Stomach (tissue), 9 donors: ENCODE data around the gene PLPPR2. TPM values are rescaled to one million over a fixed set of nuclear protein-coding genes. Genes with fewer than 3 reads are reported as not detected.

Experiments used
- DNase-seq, 2 donors: peaks; one replicate each; pipeline versions ENCODE4 v3.0.0 to v3.0.0-alpha.2; 2013 to 2019
- H3K27ac ChIP-seq, 5 donors: fragments of 200-600 bp in 4 of 5; sonication (generic) in 4 of 5; one replicate each; pipeline ENCODE4 v1.5.1; 2013 to 2019; ENCODE audit warnings: mild to moderate bottlenecking in 1 of 5, moderate library complexity in 1 of 5
- H3K27me3 ChIP-seq, 3 donors: fragments of 200-600 bp; sonication (generic); one replicate each; pipeline ENCODE4 v1.5.1; 2017 to 2019; ENCODE audit warnings: mixed run types in 1 of 3
- H3K36me3 ChIP-seq, 4 donors: fragments of 200-600 bp; sonication (generic); 1 replicate in 3 of 4; 2 replicates in 1 of 4; pipeline ENCODE4 v1.5.1; 2016 to 2019
- H3K4me1 ChIP-seq, 4 donors: fragments of 200-600 bp; sonication (generic); one replicate each; pipeline ENCODE4 v1.5.1; 2016 to 2019
- H3K4me3 ChIP-seq, 4 donors: fragments of 200-600 bp; sonication (generic) in 3 of 4; one replicate each; pipeline ENCODE4 v1.5.1; 2016 to 2019; ENCODE audit warnings: mild to moderate bottlenecking in 1 of 4
- H3K9me3 ChIP-seq, 4 donors: fragments of 200-600 bp; sonication (generic); one replicate each; pipeline ENCODE4 v1.5.1; 2016 to 2019
- EP300 ChIP-seq: sonication (generic); formaldehyde crosslinking; IDR thresholded peaks from one replicate; pipeline ENCODE4 v1.6.1; 2017; ENCODE audit warnings: antibody characterized with exemption
- POLR2A ChIP-seq, 4 donors: fragments of 450-650 bp; IDR thresholded peaks; one replicate each; pipeline ENCODE4 v1.6.1; 2016; ENCODE audit warnings: antibody characterized with exemption in 4 of 4, control low read depth in 2 of 4, mild to moderate bottlenecking in 1 of 4, moderate library complexity in 1 of 4
- POLR2AphosphoS5 ChIP-seq, 3 donors: sonication (generic); formaldehyde crosslinking; IDR thresholded peaks; one replicate each; pipeline ENCODE4 v1.6.1; 2016; ENCODE audit warnings: antibody characterized with exemption in 3 of 3
- WGBS, 5 donors: extraction: QIAGEN DNeasy Blood & Tissue Kit in 3 of 5; methylation state at CpG; one replicate each; pipeline versions ENCODE4 v1.1.5 to v1.1.7; 2013 to 2018; 5-methylcytosine and 5-hydroxymethylcytosine counted together
- intact Hi-C: fragments of 100-400 bp; cut with DNase I; formaldehyde crosslinking; loops from one replicate; pipeline ENCODE4 v1.15.1; 2023; ENCODE audit warnings: low total_unique reads
- polyA plus RNA-seq, 3 donors: library from polyadenylated mRNA; stranded (reverse); fragments of 200-250 nt; gene quantifications; one replicate each; pipeline ENCODE4 v1.2.3, GENCODE V29; 2013
- total RNA-seq, 5 donors: library from RNA; depleted of rRNA; stranded (reverse); fragments of >200 nt; gene quantifications; one replicate each; pipeline versions ENCODE4 v1.1.0 to v1.2.3, GENCODE V29; 2014 to 2016
- TF ChIP-seq, protein P1 (sequence below), 7 experiments: fragments of 450-650 bp in 4 of 7; fragments of 200-600 bp in 3 of 7; sonication (generic) in 3 of 7; IDR thresholded peaks; one replicate each; pipeline ENCODE4 v1.5.1; 2016 to 2019; ENCODE audit warnings: antibody characterized with exemption in 7 of 7, control low read depth in 2 of 7, mild to moderate bottlenecking in 1 of 7
- donor health status: healthy with polysubstance abuse.
- donor health status: Bipolar disorder and iron deficiency.
- donor health status: healthy.

Gene PLPPR2
- total and polyA plus RNA-seq, 8 donors, result 6.1 to 364 (median 9.8) TPM

DNA sequence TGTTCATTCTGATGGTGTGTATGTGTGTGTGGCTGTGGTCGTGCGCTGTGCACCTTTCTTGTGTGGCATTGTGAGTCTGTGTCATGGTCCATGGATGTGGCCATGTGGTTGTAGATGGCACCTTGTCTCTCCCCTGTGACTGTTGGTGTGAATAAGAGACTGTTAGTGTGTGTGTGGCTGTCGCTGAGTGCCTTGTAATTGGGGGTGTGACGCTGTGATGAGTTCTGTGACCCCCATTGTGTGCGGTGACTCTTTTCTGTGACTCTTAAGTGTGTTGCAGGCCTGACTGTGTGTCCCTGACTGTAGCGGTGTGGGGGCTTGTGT is 804 bp downstream of the PLPPR2 start:
- no peak for TF ChIP-seq POLR2A (IDR thresholded peaks at IDR 0.05)
- no peak for TF ChIP-seq POLR2AphosphoS5 (IDR thresholded peaks at IDR 0.05)
- TF ChIP-seq, protein P1, sequence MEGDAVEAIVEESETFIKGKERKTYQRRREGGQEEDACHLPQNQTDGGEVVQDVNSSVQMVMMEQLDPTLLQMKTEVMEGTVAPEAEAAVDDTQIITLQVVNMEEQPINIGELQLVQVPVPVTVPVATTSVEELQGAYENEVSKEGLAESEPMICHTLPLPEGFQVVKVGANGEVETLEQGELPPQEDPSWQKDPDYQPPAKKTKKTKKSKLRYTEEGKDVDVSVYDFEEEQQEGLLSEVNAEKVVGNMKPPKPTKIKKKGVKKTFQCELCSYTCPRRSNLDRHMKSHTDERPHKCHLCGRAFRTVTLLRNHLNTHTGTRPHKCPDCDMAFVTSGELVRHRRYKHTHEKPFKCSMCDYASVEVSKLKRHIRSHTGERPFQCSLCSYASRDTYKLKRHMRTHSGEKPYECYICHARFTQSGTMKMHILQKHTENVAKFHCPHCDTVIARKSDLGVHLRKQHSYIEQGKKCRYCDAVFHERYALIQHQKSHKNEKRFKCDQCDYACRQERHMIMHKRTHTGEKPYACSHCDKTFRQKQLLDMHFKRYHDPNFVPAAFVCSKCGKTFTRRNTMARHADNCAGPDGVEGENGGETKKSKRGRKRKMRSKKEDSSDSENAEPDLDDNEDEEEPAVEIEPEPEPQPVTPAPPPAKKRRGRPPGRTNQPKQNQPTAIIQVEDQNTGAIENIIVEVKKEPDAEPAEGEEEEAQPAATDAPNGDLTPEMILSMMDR (IDR thresholded peaks at IDR 0.05), result no peak
- TF ChIP-seq EP300, result no peak
- H3K9me3 ChIP-seq, result no peaks in the 10 kb centered on the region
- DNase-seq, result no peak
- H3K36me3 ChIP-seq, result peaks cover 0 to 37% (median 19%) of the 10 kb centered on the region in 4 donors
- peak overlapping the region in 2 of 5 donors; percentile 70 to 80 for H3K27ac ChIP-seq
- H3K4me3 ChIP-seq, result peak overlapping the region; percentile 63 to 71 (median 66)
- H3K27me3 ChIP-seq, result no peaks in the 10 kb centered on the region
- 78 to 91% (median 85%) methylated on average over 6 of the region's 6 CpGs for WGBS, 5 donors
- H3K4me1 ChIP-seq, result peaks cover 12 to 33% (median 25%) of the 10 kb centered on the region in 4 donors
- intact Hi-C loops, result no loop called here

DNA sequence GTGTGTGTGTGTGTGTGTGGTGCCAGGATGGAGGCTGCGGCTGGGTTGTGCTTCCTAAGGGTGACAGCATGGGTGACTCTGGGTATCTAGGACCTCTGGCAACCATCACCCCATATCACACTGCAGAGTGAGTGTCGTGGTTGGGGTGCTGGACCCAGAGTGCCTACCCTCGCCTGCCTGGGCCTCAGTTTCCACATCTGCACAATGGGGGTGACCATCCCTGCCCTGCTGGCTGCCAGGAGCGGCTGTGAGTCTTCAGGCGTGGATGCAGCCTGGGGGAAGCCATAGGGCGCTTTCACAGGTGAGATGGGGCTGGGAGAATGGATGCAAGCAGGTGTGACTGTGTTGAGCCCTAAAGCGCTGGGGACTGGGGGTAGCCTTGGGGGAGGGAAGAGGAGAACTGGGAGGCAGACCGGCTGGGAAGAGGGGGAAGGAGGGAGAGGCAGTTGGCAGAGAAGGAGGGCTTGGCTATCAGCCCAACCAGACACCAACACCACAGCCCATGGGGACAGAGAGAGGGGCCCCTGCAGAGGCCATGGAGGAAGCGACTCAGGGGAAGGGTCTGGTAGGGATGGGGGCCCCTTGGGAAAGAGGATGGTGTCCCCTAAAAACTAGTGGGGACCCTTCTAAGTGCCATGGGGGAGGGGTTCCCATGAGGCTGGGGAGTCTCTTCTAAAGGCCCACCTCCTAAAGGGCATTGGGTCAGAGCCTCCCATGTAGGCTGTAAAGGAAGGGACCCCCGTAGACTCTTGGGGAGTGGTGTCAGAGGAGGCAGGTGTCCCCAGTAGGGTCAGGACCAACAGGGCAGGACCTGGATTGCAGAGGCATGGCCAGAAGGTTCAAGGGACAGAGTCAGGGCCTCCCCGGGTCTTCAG is 1.7 kb downstream of the PLPPR2 start:
- no peak for TF ChIP-seq POLR2A (IDR thresholded peaks at IDR 0.05)
- TF ChIP-seq POLR2AphosphoS5 (IDR thresholded peaks at IDR 0.05), result no peak
- TF ChIP-seq EP300, result no peak
- TF ChIP-seq, protein P1 (IDR thresholded peaks at IDR 0.05), result no peak
- 78 to 91% (median 81%) methylated on average over 9 to 11 of the region's 11 CpGs for WGBS, 5 donors

DNA sequence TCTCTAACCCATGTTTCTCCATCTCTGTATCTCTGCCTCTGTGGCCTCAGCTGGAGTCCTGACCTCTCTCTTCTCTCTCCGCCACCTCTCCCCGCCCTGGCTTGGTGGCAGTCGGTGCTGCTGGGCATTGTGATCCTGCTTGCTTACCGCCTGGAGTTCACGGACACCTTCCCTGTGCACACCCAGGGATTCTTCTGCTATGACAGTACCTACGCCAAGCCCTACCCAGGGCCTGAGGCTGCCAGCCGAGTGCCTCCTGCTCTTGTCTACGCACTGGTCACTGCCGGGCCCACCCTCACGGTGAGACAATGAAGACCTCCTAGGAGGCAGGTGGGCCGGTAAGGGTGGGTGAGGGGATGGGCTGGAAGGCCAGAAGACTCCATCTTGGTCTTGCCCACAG is 4.2 kb downstream of the PLPPR2 start:
- H3K36me3 ChIP-seq, result peaks cover 8 to 71% (median 50%) of the 10 kb centered on the region in 4 donors
- no peak overlapping the region for H3K4me3 ChIP-seq
- no peaks in the 10 kb centered on the region for H3K9me3 ChIP-seq
- WGBS, 5 donors, result 82 to 92% (median 87%) methylated on average over 11 of the region's 11 CpGs
- H3K4me1 ChIP-seq, result peaks cover 12 to 42% (median 34%) of the 10 kb centered on the region in 4 donors
- no peak for DNase-seq
- H3K27ac ChIP-seq, result no peak overlapping the region
- TF ChIP-seq, protein P1 (IDR thresholded peaks at IDR 0.05), result no peak
- TF ChIP-seq POLR2AphosphoS5 (IDR thresholded peaks at IDR 0.05), result no peak
- no peak for TF ChIP-seq POLR2A (IDR thresholded peaks at IDR 0.05)
- no peak for TF ChIP-seq EP300
- intact Hi-C loops, result no loop called here
- no peaks in the 10 kb centered on the region for H3K27me3 ChIP-seq

More for the DNA sequence above, 1.7 kb downstream of the PLPPR2 start:
- Histone ChIP-seq H3K36me3 (peaks cover 0 to 46% (median 27%) of the 10 kb centered on the region in 4 donors), H3K9me3 (no peaks in the 10 kb centered on the region), H3K4me3 (peak overlapping the region in 1 of 4 donors; percentile 66), H3K27ac (peak overlapping the region in 1 of 5 donors; percentile 80), H3K27me3 (no peaks in the 10 kb centered on the region), H3K4me1 (peaks cover 12 to 42% (median 34%) of the 10 kb centered on the region in 4 donors)
- no peak for DNase-seq
- intact Hi-C loops, result no loop called here

DNA sequence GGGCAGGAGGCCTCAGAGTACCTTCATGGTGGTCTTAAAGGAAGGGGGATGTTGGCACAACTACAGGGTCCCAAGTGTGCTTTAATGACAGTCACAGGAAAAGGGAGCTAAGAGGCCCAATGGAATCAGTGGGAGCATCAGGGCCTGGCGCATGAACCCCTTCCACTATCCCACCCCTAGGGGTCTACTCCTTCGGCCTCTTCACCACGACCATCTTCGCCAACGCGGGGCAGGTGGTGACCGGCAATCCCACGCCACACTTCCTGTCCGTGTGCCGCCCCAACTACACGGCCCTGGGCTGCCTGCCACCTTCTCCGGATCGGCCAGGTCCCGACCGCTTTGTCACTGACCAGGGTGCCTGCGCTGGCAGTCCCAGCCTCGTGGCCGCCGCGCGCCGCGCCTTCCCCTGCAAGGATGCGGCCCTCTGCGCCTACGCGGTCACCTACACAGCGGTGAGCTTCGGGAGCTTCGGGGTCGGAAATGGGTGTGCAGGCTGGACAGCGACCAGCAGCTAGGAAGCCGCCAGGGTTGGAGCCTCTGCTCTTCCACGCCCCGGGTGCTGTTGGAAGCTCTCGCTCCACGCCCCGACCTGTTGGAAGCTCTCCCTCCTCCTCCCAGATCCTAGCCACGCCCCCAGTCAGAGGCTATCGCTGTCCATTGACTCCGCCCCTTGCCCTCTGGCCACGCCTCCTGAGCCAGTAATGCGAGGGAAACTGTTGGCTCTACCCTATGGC is 6.0 kb downstream of the PLPPR2 start:
- H3K27ac ChIP-seq, result peak overlapping the region in 1 of 5 donors; percentile 39
- H3K4me3 ChIP-seq, result peak overlapping the region in 3 of 4 donors; percentile 6 to 37 (median 26)
- peaks cover 12 to 89% (median 68%) of the 10 kb centered on the region in 4 donors for H3K36me3 ChIP-seq
- 30 to 51% (median 32%) methylated on average over 25 to 43 of the region's 43 CpGs for WGBS, 5 donors
- H3K27me3 ChIP-seq, result no peaks in the 10 kb centered on the region
- DNase-seq, result peak; percentile 88 to 93
- H3K4me1 ChIP-seq, result peaks cover 3 to 27% (median 18%) of the 10 kb centered on the region in 4 donors
- intact Hi-C loops, result no loop called here
- TF ChIP-seq POLR2AphosphoS5 (IDR thresholded peaks at IDR 0.05), result peak in 1 of 3 donors; percentile 12
- no peak for TF ChIP-seq EP300
- no peak for TF ChIP-seq POLR2A (IDR thresholded peaks at IDR 0.05)
- TF ChIP-seq, protein P1 (IDR thresholded peaks at IDR 0.05), result no peak
- H3K9me3 ChIP-seq, result no peaks in the 10 kb centered on the region
